HG03378 (cell line): Measurements from ENCODE around the gene COL23A1.

Experiments
- ATAC-seq: cut with Tn5 transposase; IDR thresholded peaks from one replicate; pipeline ENCODE4 v1.9.1; 2021; ENCODE audit warnings: mild to moderate bottlenecking, moderate library complexity; ENCODE audit not compliant: unreplicated experiment

COL23A1 gene

GRCh38 chr5:178291969-178292825 is 298.0 kb downstream of the COL23A1 start:
- no peak for ATAC-seq

GRCh38 chr5:178291161-178291561 is 299.0 kb downstream of the COL23A1 start:
- no peak for ATAC-seq

DNA sequence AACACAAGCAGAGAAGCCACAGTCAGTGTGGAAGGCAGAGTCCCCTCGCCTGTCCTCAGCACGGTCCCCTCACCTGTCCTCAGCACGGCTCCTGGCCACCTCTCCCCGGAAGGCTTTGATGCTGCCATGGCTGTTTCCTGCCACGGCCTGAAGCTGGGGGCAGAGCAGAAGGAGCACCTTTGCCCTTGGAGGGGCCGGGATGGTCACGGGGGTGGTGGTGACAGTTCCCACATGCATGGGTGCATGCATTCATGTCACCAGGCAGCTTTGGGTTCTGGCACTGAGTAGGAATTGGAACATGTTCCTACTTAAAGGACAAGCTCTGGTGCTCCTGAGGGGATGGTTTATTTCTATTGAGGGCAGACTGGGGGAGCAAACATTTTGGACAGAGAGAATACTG is 299.8 kb downstream of the COL23A1 start:
- ATAC-seq: no peak

- ATAC-seq: no peak
Observed at GRCh38 chr5:178289438-178289837, 300.8 kb downstream of the COL23A1 start.

GRCh38 chr5:178288401-178289368 is 301.5 kb downstream of the COL23A1 start:
- ATAC-seq: no peak

- no peak for ATAC-seq
Observed at GRCh38 chr5:178287791-178288105, 302.4 kb downstream of the COL23A1 start.

DNA sequence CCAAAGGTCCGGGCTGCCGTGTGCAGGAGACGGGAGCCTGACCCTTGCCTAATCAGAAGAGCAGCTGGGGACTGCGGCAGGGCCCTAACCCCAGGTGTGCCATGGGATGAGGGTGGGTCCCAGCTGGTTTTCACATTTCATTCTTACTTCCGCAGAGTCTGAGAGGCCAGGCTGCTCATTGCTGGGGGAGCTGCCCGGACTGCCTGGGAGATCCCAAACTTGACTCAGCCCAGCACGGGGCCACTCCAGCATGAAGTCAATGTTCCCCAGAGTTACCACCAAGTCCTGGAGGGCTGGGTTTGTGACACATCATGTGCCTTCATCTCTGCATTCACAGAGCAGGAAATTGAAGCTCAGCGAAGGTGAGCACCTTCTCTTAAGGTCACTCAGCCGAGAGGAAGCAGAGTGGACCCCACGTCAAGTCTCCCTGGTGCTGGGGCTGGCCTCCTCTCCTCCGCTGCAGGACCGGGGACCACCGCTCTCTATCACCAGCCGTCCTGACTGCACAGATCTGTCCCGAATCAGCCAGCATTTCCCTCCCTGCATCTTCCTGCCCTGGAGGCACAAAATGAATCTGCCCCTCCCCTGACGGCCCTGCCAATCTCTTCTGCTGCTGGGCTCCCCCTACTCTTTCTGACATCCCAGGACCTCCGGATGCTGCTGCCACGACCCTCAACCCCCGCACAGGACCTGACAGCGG is 303.0 kb downstream of the COL23A1 start:
- no peak for ATAC-seq

DNA sequence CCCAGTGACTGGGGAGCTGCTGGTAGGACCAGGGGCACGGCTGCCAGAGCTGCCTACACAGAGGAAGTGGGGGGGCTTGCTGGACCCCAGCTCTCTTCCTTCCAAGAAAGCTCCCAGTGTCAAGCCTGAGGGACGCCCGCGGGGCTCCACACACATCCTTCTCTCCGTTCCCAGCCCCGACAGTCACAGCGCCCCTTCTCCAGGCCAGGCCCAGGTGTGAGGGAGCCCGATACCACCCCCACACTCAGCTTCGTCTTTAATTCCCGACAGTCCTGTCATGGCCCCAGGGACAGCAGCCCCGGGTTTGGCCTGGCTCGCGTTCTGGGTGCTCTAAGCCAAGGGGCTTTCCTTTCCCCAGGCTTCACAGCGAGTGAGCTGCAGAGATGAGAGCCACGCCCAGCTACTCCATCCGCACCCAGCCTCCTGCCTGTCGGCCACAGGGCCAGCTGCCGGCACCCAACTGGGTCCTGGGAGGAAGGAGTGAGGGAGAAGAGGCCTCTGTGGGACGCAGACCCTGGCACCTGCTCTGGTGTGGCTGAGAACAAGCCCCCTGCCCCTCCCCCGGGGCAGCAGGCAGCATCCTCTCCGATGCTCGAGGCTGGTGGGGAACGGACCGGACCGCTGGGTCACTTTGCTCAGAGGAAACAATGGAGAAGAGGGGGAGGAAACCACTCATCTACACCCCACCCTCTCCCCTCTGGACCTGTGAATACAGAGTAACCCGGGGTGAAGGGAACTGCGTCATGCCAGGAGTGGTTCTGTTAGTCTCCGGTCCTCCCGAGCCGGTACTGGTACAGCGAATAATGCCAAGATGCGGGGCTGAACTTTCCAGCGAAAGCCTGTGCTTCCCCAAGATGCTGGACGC is 303.7 kb downstream of the COL23A1 start:
- ATAC-seq: no peak

GRCh38 chr5:178285399-178286225 is 304.6 kb downstream of the COL23A1 start:
- ATAC-seq: no peak

- ATAC-seq: no peak
Observed at GRCh38 chr5:178284996-178285395, 305.2 kb downstream of the COL23A1 start.

GRCh38 chr5:178284093-178284675 is 306.0 kb downstream of the COL23A1 start:
- no peak for ATAC-seq

GRCh38 chr5:178283520-178283919 is 306.7 kb downstream of the COL23A1 start:
- ATAC-seq: no peak

GRCh38 chr5:178282391-178282790 is 307.8 kb downstream of the COL23A1 start:
- ATAC-seq: no peak

DNA sequence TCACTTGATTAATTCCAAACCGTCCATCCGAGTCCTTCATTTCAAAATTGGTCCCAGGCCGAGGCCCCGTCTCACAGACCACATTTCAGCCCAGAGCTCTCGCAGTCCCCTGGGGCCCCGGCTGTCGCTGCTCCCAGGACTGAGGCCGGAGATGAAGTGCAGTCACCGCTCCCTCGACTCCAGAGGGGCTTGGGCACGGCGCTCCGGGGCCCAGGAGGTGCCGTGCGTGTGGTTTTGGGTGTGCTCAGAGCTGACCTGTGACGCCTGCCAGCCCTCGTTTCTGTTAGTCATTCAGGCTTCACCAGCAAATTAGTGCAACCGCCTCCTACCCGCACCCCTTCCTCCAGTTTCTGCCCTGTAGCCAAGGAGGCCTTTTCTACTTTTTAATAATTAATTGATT is 308.9 kb downstream of the COL23A1 start:
- no peak for ATAC-seq

DNA sequence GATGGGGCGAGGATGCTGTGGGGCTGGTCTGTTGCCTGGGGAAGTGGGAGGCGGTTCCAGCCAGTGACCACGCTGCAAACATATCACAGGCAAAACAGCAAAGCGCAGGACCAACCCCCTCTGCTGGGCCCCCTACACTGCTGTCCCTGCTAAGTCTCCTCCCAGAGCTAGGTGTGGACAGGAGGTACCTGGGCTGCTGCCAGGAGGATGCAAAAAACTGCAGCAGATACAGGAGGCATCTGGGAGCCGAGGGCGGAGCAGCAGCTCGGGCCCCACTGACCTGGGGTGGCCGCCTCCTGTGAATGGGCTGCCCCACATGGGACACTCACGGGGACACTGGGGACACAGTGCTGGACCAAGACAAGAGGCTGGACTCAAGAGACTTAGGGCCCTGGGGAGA is 309.6 kb downstream of the COL23A1 start:
- no peak for ATAC-seq

GRCh38 chr5:178279723-178280438 is 310.3 kb downstream of the COL23A1 start:
- no peak for ATAC-seq

DNA sequence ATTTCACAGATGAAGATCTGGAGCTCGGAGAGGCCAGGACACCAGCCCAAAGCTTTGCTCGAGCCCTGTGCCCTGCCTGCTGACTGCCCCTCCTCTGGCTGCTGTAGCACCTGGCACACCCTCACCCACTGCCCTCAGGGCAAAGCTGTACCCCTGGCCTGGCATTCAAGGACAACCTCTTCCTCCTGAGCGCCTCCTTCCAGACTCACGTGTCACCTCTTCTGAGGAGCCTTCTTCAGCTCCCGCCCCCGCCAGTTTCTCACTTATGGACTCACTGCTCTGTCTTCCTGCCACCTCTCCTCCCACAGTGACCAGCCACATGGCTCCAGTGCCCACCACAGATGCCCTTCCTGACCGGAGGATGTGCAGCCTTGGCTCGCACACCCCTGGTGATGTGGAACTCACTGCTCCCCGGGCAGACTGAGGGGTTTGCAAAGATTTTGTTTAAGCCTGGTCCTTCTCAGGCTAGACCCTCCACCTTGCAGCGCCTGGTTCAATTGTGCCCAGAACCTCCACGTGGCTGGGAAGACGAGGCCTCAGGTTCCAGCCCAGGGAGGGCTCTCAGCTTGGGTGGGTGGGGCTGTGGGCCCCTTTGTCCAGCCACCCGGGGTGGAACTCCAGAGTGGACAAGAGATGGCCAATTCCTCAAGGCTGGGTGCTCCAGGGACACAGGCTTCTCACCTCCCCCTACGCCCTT is 311.0 kb downstream of the COL23A1 start:
- ATAC-seq: no peak
